ENCODE measurements around the gene NAA25.
"Not testable (repeated sequence)": the region's sequence is repeated elsewhere in the genome, so short reads cannot be mapped to it uniquely, and the experiment has no call there.

Gene NAA25

DNA sequence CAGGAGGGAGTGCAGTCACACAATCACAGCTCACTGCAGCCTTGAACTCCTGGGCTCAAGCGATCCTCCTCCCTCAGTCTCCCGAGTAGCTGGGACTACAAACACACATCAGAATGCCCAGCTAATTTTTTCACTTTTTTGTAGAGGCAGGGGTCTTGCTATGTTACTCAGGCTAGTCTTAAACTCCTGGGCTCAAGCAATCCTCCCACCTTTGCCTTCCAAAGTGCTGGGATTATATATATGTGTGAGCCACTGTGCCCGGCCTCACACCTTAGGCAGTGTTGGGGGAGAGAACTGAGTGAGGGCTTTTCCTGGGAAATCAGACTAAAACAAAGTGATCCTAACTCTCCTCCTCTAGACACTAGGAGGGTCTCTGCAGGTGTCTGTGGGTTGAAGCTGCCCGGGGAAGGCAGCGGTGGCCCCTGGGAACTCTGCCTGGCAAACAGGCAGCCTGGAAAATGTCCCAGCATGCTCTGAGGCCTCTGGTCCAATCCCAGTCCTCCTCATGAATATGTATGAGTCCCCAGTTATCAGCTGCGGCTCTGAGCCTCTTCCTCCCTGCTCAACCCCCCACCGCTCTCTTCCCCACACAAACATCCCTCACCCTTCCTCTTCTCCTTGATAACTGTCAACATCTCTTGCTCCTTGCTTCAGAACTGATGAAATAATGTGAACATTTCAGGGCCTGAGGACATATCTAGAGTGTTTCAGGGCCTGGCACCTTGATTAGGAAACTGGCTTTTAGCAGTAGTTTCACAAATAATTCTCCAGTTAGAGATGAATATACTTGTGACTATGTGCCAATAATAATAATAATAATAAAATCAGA, 7.9 kb upstream of the NAA25 start:
- DNase-seq: no peak

DNA sequence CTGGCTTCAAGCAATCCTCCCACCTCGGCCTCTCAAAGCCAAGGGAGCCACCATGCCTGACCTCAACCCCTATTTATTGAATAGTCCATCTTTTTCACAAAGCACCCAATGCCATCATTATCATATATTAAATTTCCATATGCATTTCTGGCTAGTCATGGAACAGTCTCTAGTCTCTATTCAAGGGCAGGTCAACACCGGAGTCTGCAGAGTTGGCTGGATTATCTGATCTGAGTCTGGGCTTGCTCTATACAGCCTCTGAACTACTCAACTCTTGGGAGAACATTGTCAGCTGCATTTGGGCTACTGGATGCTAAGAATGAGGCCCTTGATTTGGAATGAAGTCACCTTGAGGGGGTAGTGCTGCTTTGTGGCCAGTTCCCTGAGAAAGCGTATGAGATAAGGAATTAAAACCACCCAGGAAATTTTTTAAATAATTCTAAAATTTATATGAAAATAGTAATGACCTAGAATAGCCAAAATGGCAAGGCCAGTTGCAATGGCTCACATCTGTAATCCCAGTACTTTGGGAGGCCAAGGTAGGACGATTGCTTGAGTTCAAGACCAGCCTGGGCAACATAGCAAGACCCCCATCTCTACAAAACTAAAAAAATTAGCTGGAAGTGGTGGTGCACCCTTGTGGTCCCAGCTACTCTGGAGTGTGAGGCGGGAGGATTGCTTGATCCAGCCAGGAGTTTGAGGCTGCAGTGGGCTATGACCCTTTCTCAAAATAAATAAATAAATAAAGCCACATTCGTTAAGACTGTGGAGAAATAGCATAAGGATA, 6.9 kb upstream of the NAA25 start:
- no peak for DNase-seq

DNA sequence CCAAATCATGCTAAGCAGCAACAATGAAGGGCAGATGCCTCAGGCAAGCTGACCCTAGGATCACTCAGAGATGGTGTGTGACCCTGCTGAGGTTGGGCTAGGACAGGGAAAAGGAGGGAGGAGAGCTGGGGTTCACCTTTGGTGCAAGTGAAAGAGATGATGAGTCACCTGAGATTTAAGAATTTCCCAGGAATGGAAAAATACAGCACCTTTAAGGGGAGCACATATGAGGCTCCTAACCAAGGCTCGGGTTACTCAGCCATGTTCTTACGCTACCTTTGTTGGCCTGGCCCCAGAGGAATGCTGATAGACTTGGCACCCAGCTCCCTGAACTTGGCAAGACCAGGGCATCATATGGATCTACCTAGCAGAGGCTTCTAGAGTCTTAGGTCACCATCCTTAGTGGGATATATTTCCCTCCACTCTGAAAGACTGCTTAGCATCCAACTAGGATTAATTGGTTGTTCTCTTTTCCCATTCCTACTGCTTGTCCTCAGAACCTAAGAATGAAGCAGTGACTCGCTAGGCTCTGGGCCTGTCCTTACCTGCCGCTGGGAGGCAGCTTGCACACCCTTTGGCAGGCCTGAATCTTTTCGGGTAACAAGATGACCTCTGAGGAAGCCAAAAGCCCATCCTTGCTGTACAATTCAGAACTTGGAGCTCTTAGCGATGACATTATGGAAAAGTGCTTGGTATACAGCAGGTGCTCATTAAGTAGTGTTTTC, 4.0 kb upstream of the NAA25 start:
- DNase-seq: peak; percentile 20

DNA sequence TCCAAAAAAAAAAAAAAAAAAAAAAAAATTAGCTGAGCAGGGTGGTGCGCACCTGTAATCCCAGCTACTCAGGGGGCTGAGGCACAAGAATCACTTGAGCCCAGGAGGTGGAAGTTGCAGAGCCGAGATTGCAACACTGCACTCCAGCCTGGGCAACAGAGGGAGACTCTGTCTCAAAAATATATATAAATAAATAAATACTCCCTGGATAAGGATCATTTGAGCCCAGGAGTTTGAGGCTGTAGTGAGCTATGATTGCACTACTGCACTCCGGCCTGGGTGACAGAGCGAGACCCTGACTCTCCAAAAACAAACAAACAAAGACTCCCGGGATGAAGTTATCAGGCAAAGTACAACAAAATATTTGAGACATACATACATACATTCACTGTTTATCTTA, 3.3 kb upstream of the NAA25 start:
- no peak for DNase-seq

DNA sequence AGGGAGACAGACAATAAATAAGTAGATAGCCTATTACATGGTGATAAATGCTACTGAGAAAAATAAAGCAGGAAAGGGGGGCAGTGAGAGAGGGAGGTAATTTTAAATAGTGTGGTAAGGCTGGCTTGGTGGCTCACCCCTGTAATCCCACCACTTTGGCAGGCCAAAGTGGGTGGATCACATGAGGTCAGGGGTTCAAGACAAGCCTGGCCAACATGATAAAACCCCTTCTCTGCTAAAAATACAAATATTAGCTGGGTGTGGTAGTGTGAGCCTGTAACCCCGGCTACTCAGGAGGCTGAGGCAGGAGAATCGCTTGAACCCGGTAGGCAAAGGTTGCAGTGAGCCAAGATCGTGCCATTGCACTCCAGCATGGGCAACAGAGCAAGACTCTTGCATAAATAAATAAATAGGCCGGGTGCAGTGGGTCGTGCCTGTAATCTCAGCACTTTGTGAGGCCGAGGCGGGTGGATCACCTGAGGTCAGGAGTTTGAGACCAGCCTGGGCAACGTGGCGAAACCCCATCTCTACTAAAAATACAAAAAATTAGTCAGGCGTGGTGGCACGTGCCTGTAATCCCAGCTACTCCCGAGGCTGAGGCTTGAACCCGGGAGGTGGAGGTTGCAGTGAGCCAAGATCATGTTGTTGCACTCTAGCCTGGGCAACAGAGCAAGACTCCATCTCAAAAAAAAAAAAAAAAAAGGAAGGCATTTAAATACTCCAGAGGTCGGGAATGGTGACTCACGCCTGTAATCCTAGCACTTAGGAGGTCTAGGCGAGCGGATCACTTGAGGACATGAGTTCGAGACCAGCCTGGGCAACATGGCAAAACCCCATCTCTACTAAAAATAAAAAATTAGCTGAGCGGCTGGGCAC, 2.4 kb upstream of the NAA25 start:
- DNase-seq: not testable (repeated sequence)

DNA sequence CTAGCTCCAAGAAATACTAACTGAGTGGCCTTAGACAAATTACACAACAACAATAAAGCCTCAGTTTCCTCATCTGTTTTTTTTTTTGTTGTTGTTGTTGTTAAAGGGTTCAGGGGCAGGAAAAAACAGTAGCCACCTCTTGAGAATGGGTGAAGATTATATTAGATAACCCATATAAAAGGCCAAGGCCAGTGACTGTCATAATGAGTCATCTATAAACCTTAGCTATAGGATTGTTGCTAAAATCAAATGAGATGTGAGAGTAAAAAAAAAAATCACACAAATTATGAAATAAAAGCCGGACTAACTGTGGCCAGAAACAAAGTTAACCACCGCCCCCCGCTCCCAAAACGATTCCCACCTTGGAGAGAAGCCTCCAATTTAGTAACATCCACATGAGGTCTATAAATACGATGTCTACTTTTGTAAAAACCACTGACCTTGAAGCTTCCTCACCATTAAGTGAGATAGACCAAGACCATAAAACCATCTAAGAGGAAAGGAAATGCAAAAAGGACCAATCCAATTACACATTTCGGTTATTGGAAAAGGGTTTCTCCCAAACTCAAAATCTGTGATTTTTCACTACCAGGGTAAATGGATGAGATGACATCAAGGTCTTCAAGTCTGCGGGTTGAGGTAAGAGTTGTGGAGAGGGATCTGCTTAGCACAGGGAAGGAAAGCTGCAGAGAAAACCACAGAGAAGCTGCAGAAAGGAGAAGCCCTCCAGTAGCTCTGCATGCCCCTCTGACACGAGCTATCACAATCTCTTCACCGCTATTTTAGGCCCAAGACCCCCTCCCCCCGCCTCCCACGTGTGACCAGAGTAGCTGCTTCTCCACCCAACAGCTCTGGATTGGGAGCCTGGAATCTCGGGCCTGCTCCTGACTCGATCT, 1.0 kb downstream of the NAA25 start:
- DNase-seq: peak; percentile 55

DNA sequence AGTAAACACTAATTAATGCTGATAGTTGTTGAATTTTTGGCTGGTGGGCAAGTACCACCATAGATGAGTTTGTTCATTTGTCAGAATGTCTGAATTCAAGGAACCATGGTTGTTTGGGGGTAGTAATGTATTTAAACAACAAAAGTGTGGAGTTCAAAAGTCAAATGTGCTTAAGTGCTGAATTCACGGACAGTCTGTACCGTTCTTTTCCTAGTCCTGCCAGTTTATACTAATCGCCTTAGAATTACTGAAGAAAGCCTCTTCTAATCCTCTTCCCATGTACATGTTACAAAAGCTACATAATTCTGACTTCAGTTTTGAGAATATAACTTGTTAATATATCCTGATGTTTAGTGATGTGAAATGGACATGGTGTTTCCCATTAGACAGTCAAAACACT, 2.7 kb downstream of the NAA25 start:
- DNase-seq: no peak

DNA sequence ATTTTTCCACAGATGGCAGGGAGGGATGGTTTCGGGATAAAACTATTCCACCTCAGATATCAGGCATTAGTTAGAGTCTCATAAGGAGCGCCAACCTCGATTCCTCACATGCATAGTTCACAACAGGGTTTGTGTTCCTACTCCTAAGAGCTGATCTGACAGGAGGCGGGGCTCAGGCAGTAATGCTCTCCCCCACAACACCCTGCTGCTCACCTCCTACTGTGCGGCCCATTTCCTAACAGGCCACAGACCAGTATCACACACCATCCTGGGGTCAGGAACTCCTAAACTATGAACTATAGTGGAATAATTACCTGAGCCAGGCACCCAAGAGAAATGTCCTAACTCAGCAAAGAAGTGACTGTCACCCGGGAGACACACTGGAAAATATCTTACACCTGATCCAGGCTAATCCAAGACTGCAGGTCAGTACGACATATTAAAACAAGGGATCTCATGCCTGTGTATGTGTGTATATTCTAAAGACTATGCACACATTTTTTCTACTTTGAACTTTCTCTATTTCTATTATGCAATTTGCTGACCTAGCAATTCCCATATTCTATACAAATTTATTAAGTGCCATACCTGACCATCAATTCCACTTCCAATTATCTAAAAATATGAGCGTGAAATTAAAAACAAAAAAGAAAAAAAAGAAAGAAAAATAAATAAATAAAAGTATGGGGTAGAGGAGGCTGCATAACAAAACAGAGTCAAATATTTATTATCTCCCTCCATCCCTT, 4.7 kb downstream of the NAA25 start:
- DNase-seq: no peak

DNA sequence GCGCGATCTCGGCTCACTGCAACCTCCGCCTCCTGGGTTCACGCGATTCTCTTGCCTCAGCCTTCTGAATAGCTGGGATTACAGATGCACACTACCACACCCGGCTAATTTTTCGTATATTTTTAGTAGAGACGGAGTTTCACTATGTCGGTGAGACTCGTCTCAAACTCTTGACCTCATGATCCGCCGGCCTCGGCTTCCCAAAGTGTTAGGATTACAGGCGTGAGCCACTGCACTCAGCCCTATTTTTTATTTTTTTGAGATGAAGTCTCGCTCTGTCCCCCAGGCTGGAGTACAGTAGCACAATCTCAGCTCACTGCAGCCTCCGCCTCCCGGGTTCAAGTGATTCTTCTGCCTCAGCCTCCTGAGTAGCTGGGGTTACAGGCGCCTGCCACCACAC, 5.8 kb downstream of the NAA25 start:
- not testable (repeated sequence) for DNase-seq

DNA sequence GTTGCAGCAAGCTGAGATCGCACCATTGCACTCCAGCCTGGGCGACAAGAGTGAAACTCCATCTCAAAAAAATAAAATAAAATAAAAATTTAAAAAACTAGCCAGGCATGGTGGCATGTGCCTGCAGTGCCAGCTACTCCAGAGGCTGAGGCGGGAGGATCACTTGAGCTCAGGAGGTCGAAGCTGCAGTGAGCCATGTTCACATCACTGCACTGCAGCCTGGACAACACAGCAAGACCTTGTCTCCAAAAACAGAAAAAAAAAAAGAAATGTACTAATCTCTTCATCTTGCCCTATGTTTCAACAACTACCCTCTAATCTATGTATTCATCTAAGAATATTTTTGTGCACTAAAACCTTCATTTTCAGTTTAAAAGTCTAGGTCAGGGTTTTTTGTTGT, 6.5 kb downstream of the NAA25 start:
- no peak for DNase-seq

DNA sequence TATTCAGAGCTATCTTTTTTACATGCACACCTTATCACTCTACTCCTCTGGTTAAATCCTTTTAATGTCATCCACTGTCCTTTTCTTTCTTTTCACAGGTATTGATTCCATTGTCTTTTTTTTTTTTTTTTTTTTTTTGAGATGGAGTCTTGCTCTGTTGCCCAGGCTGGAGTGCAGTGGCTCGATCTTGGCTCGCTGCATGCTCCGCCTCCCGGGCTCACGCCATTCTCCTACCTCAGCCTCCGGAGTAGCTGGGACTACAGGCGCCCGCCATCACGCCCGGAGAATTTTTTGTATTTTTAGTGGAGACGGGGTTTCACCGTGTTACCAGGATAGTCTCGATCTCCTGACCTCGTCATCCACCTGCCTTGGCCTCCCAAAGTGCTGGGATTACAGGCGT, 8.1 kb downstream of the NAA25 start:
- not testable (repeated sequence) for DNase-seq

DNA sequence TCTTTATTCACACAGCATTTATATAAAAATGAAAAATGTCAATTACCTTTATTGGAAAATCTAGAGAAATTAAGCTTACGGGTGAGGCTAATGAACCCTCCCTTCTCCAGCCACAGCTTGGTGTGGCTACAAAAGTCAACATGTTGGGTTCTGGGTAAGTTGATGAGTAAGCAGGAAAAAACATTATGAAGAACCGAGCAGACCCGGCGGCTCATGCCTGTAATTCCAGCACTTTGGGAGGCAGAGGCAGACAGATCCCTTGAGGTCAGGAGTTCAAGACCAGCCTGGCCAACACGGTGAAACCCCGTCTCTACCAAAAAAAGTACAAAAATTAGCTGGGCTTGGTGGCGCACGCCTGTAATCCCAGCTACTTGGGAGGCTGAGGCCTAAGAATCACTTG, 10.9 kb downstream of the NAA25 start:
- no peak for DNase-seq

DNA sequence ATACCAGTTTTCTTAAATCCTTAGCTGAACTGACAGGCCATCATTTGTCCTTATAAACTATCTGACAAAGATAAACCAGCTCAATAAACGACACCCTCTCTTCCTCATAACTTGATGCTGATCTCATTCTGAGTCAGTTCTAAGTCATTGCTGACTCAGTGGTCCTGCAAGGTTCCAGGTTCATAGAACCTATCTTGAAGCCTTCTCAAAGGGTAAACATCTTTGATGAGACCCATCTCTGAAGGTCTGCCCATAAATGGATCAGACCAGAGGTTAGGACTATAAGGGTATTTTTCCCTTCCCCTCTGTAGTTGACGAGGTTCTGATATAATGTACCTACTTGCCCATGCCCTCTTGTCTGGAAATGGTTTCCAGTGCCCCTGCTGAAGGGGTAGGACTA, 11.9 kb downstream of the NAA25 start:
- peak; percentile 44 for DNase-seq

DNA sequence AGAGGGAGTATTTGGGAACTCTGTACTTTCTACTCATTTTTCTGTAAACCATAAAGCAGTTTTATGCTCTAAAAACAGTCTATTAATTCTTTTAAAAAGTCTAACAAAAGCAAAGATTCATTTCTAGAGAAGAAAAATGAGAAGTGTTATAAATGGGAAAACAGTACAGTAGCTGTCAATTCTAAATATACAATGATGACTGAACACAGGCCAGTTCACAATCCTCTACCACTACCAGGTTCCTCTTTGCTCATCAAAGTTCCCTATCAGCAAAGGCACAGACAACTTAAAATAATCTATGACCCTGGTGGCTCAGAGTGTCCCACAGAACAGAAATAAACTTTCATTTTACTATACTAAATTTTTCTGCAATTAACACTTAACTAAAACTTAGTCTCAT, 12.5 kb downstream of the NAA25 start:
- DNase-seq: no peak

DNA sequence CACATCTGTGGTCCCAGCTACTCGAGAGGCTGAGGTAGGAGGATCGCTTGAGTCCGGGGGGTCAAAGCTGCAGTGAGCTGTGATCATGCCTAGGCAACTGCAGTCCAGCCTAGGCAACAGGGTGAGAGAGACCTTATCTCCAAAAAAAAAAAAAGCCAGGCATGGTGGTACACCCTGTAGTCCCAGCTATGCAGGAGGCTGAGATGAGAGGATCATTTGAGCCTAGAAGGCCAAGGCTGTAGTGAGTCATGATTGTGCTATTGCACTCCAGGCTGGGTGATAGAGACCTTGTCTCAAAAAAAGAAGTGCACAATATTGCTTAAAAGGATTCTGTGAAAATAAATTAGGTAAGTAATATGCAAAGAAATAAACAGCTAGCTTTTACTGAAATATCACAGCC, 17.0 kb downstream of the NAA25 start:
- DNase-seq: no peak

DNA sequence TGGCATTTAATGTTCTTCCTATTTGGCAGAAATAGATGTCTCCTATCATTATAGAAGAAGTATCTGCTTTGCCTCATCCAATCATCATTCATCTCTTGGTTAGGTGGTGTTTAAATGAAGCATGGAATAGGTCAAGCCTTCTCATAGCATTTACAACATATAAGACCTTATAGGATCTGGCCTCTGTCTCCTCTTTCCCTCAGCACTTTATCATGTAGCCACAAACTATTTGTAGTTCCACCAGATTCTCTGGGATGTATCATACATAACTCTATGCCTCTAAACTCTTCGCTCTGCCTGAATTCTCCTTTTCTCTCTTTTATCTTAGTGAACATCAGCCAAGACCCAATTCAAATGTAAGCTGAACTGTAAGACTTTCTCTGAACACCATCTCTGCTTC, 20.7 kb downstream of the NAA25 start:
- DNase-seq: no peak

DNA sequence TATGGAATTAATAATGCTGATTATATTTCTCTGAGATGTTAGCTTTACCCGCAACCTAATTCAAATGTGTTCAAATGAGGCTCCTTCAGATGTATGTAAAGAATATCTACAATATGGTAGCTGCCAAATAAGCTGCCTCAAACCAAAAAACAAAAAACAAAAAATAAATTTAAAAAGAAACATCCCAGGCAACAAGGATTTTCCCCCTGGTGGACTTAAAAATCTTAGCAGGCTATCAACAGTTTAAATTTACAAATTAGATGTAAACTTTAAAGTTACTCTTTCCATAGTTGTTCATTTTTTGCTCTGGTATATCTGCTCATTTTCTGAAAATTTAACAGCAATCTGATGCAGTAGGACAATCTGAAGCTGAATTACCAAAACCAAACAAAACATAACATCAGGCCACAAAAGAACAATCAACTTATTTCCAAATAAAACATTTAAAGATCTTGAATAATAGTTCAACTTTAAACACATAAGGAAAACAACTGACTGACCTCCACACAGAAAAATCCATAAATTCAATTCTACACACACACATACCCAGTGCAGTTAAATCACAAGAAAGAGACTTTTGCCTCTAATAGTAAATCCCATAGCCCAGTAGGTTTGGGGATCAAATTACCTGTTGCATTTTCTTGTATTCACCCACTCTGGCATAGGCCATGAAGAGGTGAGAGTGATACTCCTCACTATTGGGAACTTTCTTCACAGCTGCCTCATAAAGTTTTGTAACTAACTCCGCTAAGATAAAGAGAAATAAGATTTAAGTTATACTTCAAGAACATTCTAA, 21.3 kb downstream of the NAA25 start:
- no peak for DNase-seq

DNA sequence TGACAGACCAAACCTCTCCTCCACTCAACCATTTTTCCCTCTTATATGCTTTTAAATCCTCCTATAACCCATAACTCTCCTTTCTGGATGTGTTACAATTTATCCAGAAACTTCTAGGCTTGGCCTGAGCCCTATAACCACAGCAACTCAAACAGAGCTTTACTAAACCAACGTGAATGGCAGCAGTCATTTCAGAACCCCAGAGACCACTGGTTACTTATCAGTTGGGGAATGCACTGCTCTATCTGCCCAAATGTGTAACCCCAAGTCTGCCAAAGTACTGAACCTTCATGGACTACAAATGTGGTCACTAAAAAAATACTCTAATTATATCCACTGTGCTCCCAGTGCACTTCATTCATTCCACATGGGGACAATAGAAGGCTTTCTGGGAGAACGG, 42.0 kb downstream of the NAA25 start:
- no peak for DNase-seq

DNA sequence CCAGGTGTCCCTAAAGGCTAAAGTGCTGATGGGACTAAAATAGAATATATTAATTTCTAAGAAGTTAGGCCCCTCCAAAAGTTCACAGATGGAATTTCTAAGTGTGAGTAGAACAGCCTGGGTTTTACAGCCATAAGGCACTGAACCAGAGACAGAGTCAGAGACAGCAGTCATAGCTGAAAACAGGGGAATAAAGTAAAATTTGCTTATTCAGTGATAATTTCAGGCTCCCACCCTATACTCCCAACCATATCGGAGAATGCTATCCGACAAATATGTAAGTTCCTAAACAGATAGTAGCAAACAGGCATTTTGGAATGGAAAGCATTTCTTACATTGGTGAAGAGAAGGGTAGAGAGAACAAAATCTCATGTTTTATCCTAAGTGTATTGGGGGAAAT, 45.3 kb downstream of the NAA25 start:
- DNase-seq: no peak

DNA sequence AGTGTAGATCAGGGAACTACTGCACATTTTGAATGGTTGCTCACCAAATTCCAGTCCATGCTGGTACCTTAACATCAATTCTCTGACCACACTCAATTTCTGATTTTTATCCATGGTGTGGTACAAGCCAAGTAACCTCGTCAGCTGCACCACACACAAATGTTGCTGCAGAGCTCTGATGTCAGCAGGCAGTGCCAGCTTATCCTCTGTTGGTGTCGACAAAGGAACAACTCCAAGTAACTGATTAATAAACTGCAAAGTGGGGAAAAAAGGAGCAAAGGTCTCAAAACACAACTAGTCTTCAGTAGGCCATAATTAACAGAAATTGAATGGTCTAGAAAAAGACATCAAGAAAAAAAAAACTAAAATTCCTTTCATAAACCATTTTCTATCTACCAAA, 47.4 kb downstream of the NAA25 start:
- no peak for DNase-seq
